HEK293 (cell line): Measurements from ENCODE around the gene EFNB1.

Experiments used
- GFI1B ChIP-seq: fragments of 450-650 bp; formaldehyde crosslinking; IDR thresholded peaks from 2 replicates; pipeline ENCODE4 v1.5.1; 2016; ENCODE audit warnings: missing biosample characterization, missing genetic modification characterization
- GLI2 ChIP-seq: fragments of 450-650 bp; formaldehyde crosslinking; IDR thresholded peaks from 2 replicates; pipeline ENCODE4; 2017; ENCODE audit warnings: missing biosample characterization, missing genetic modification characterization, low read depth, borderline replicate concordance
- ZBTB11 ChIP-seq: fragments of 450-650 bp; formaldehyde crosslinking; conservative IDR thresholded peaks from 2 replicates; pipeline ENCODE4 v1.5.1; 2016; ENCODE audit warnings: low read depth, missing biosample characterization, missing genetic modification characterization
- ZBTB17 ChIP-seq: fragments of 450-650 bp; formaldehyde crosslinking; IDR thresholded peaks from 2 replicates; pipeline ENCODE4 v1.5.1; 2016; ENCODE audit warnings: missing biosample characterization, missing genetic modification characterization
- ZBTB8A ChIP-seq: fragments of 450-650 bp; formaldehyde crosslinking; IDR thresholded peaks from 2 replicates; pipeline ENCODE4 v1.5.1; 2016; ENCODE audit warnings: missing biosample characterization, missing genetic modification characterization
- ZFP3 ChIP-seq: fragments of 450-650 bp; formaldehyde crosslinking; IDR thresholded peaks from 2 replicates; pipeline ENCODE4 v1.5.1; 2016; ENCODE audit warnings: low read depth, missing biosample characterization, missing genetic modification characterization
- ZFP69B ChIP-seq: fragments of 450-650 bp; formaldehyde crosslinking; IDR thresholded peaks from 2 replicates; pipeline ENCODE4 v1.5.1; 2016; ENCODE audit warnings: missing biosample characterization, missing genetic modification characterization
- ZNF548 ChIP-seq: fragments of 450-650 bp; formaldehyde crosslinking; IDR thresholded peaks from 2 replicates; pipeline ENCODE4 v1.5.1; 2016; ENCODE audit warnings: missing biosample characterization, missing genetic modification characterization
- ZNF629 ChIP-seq: fragments of 450-650 bp; formaldehyde crosslinking; IDR thresholded peaks from 2 replicates; pipeline ENCODE4 v1.5.1; 2017; ENCODE audit warnings: missing biosample characterization, missing genetic modification characterization
- ZNF664 ChIP-seq: fragments of 450-650 bp; formaldehyde crosslinking; IDR thresholded peaks from 2 replicates; pipeline ENCODE4 v1.5.1; 2016; ENCODE audit warnings: missing biosample characterization, missing genetic modification characterization
- TF ChIP-seq, protein P1 (sequence below): fragments of 450-650 bp; formaldehyde crosslinking; IDR thresholded peaks from 2 replicates; pipeline ENCODE4 v1.5.1; 2016; ENCODE audit warnings: missing biosample characterization, missing genetic modification characterization
- TF ChIP-seq, protein P2 (sequence below): fragments of 450-650 bp; formaldehyde crosslinking; IDR thresholded peaks from 2 replicates; pipeline ENCODE4 v1.5.1; 2016; ENCODE audit warnings: missing biosample characterization, missing genetic modification characterization
- TF ChIP-seq, protein P3 (sequence below): fragments of 450-650 bp; formaldehyde crosslinking; IDR thresholded peaks from 2 replicates; pipeline ENCODE4 v1.5.1; 2016; ENCODE audit warnings: missing biosample characterization, missing genetic modification characterization

DNA sequence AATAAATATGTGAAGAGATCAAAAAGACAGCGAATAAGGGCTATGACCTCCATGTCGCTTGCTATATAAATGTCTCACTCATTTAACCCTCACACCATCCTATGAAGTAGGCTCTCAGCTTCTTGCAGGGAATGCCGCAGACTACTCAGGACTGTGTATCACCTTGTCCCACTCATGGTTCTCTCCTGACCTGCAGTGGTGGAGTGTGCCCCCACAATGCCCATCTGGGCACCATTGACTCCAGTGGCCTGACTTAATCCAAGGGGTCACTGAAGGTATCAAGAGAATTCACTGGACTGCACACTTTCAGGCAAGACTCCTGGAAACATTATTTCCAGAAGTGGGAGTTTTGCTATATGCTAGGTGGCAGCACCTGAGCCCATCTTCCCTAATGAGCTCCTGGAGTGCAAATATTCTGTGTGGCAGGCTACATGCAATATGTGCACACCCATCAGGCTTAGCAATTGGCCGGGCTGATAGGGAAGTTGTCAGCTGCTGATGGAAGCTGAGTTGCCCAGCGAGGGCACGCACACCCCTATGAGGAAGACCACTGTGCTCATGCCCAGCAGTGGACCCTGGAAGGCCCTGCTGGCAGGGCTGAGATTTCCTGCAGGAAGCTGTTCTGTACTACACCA is 8.2 kb upstream of the EFNB1 start:
- no peak for TF ChIP-seq ZNF629
- TF ChIP-seq ZFP3 (tag by site-specific recombination) = no peak
- TF ChIP-seq, protein P1, sequence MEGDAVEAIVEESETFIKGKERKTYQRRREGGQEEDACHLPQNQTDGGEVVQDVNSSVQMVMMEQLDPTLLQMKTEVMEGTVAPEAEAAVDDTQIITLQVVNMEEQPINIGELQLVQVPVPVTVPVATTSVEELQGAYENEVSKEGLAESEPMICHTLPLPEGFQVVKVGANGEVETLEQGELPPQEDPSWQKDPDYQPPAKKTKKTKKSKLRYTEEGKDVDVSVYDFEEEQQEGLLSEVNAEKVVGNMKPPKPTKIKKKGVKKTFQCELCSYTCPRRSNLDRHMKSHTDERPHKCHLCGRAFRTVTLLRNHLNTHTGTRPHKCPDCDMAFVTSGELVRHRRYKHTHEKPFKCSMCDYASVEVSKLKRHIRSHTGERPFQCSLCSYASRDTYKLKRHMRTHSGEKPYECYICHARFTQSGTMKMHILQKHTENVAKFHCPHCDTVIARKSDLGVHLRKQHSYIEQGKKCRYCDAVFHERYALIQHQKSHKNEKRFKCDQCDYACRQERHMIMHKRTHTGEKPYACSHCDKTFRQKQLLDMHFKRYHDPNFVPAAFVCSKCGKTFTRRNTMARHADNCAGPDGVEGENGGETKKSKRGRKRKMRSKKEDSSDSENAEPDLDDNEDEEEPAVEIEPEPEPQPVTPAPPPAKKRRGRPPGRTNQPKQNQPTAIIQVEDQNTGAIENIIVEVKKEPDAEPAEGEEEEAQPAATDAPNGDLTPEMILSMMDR (tag by site-specific recombination) = no peak
- TF ChIP-seq ZNF664 = no peak
- no peak for TF ChIP-seq ZBTB11 (tag by site-specific recombination)
- TF ChIP-seq ZBTB17 (tag by site-specific recombination) = no peak
- no peak for TF ChIP-seq GFI1B (tag by site-specific recombination)
- TF ChIP-seq, protein P2, sequence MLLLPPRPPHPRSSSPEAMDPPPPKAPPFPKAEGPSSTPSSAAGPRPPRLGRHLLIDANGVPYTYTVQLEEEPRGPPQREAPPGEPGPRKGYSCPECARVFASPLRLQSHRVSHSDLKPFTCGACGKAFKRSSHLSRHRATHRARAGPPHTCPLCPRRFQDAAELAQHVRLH (tag by site-specific recombination) = no peak
- no peak for TF ChIP-seq ZBTB8A (tag by site-specific recombination)
- no peak for TF ChIP-seq ZNF548 (tag by site-specific recombination)
- TF ChIP-seq, protein P3, sequence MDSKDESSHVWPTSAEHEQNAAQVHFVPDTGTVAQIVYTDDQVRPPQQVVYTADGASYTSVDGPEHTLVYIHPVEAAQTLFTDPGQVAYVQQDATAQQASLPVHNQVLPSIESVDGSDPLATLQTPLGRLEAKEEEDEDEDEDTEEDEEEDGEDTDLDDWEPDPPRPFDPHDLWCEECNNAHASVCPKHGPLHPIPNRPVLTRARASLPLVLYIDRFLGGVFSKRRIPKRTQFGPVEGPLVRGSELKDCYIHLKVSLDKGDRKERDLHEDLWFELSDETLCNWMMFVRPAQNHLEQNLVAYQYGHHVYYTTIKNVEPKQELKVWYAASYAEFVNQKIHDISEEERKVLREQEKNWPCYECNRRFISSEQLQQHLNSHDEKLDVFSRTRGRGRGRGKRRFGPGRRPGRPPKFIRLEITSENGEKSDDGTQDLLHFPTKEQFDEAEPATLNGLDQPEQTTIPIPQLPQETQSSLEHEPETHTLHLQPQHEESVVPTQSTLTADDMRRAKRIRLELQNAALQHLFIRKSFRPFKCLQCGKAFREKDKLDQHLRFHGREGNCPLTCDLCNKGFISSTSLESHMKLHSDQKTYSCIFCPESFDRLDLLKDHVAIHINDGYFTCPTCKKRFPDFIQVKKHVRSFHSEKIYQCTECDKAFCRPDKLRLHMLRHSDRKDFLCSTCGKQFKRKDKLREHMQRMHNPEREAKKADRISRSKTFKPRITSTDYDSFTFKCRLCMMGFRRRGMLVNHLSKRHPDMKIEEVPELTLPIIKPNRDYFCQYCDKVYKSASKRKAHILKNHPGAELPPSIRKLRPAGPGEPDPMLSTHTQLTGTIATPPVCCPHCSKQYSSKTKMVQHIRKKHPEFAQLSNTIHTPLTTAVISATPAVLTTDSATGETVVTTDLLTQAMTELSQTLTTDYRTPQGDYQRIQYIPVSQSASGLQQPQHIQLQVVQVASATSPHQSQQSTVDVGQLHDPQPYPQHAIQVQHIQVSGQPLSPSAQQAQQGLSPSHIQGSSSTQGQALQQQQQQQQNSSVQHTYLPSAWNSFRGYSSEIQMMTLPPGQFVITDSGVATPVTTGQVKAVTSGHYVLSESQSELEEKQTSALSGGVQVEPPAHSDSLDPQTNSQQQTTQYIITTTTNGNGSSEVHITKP (tag by site-specific recombination) = no peak
- no peak for TF ChIP-seq ZFP69B
- TF ChIP-seq GLI2 (tag by site-specific recombination) = no peak
